Coronary artery (tissue), 2 donors: ENCODE measurements around the gene WAC.
"Not testable (repeated sequence)": the region's sequence is repeated elsewhere in the genome, so short reads cannot be mapped to it uniquely, and the experiment has no call there.

Experiments
- DNase-seq: peaks from one replicate; pipeline ENCODE4 v3.0.0-alpha.2; 2017; ENCODE audit warnings: low spot score
- H3K27ac ChIP-seq, 2 donors: fragments of 200-600 bp; sonication (generic); one replicate each; pipeline ENCODE4 v1.5.1; 2016 to 2019
- H3K4me3 ChIP-seq: fragments of 200-600 bp; sonication (generic); 2 replicates; pipeline ENCODE4 v1.5.1; 2016; ENCODE audit warnings: mild to moderate bottlenecking, moderate library complexity
- TF ChIP-seq, protein P1 (sequence below): fragments of 200-600 bp; sonication (generic); IDR thresholded peaks from one replicate; pipeline ENCODE4 v1.5.1; 2019; ENCODE audit warnings: antibody characterized with exemption

Gene WAC

DNA sequence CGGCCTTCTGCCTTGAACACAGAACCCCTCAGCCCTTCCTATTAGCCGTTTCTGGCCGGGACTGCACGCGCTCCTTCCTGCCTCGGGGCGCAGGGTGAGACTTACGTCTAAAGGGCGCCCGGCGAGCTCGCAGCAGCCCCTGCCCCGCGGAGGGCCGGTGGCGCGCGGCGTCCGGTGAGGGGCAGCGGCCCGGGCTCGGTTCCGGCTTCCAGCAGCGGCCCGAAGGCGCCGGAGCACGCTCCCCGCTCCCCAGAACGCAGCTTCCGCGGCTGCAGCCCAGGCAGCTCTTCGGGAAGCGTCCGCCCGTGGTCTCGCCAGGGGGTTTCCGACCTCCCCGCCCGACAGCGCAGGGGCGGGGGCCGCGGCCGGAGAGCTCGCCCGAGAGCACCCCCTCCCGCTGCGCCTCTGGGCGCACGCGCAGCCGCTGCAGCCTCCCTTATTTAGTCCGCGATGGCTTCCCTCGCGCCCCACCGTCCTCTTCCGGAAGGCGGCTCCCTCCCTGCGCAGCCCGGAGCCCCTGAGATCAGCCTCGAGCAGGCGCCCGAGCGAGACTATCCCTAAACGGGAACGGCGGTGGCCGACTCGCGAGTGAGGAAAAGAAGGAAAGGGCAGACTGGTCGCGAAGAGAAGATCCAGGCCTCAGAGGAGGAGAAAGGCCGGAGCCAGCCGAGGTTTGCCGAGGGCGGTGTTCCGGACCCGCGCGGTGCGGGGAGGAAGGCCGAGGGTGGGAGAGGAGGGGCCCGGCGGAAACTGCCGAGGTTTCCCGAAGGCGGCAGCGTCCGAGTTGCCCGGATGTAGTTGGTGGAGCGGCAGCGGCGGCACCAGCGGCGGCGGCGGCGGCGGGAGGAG, at the start of gene WAC:
Gene WAC, plus strand, starts transcription at position 782 of the 849 bp plus-strand sequence. CDS start 462 bp downstream, outside the sequence.
- peak within 1 kb of the TSS; percentile 94 for H3K4me3 ChIP-seq
- peak within 1 kb of the TSS; percentile 98 to 99 for H3K27ac ChIP-seq
- peak; percentile 96 for DNase-seq
- TF ChIP-seq, protein P1, sequence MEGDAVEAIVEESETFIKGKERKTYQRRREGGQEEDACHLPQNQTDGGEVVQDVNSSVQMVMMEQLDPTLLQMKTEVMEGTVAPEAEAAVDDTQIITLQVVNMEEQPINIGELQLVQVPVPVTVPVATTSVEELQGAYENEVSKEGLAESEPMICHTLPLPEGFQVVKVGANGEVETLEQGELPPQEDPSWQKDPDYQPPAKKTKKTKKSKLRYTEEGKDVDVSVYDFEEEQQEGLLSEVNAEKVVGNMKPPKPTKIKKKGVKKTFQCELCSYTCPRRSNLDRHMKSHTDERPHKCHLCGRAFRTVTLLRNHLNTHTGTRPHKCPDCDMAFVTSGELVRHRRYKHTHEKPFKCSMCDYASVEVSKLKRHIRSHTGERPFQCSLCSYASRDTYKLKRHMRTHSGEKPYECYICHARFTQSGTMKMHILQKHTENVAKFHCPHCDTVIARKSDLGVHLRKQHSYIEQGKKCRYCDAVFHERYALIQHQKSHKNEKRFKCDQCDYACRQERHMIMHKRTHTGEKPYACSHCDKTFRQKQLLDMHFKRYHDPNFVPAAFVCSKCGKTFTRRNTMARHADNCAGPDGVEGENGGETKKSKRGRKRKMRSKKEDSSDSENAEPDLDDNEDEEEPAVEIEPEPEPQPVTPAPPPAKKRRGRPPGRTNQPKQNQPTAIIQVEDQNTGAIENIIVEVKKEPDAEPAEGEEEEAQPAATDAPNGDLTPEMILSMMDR, result no peak

GRCh38 chr10:28489206-28489605, 43.7 kb upstream of the WAC start:
- H3K4me3 ChIP-seq, result no peak overlapping the region
- no peak overlapping the region for H3K27ac ChIP-seq
- no peak for DNase-seq
- TF ChIP-seq, protein P1, result no peak

- DNase-seq, H3K4me3 ChIP-seq, H3K27ac ChIP-seq: not testable (repeated sequence)
Observed at GRCh38 chr10:28490256-28490865, 42.6 kb upstream of the WAC start.

GRCh38 chr10:28492116-28492920, 40.6 kb upstream of the WAC start:
- H3K27ac ChIP-seq, result peak overlapping the region in 1 of 2 donors; percentile 45
- no peak overlapping the region for H3K4me3 ChIP-seq
- no peak for DNase-seq
- TF ChIP-seq, protein P1, result no peak

DNA sequence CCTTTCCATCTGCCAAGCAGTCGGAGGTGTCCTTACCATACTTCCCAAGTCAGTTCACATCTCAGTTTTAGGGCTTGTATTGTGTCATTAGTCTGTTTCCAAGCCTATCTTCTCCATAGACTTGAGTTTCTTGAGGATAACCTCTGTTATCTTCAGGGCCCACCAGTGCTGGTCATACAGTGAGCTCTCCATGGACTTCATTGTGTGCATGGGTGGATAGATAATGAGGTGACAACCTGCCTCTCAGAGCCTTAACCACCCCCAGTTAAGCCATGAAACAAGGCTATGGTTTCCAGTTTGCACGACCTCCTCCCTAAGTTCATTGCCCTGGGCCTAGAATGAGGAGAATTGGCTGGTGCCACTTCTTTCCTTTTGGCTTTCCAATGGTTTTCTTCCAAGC, 38.5 kb upstream of the WAC start:
- TF ChIP-seq, protein P1, result no peak
- H3K27ac ChIP-seq, result no peak overlapping the region
- DNase-seq, result no peak

DNA sequence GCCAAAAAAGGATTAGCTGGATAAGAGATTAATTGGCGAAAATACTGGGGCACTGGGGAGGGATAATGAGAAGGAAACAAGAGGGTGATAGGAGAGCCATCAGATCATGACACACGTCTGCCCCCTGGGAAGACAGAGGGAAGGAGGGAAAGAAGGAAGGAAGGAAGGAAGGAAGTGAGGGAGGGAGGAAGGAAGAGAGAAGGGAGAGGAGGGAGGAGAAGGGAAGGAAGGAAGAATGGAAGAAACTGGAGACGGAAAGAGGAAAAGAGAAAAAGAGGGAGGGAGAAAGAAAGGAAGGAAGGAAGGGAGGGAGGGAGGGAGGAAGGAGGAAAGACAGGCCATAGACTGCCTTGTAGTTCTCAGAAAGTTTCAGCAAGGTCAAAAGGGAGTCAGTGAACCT, 37.8 kb upstream of the WAC start:
- Histone ChIP-seq H3K4me3 (no peak overlapping the region), H3K27ac (no peak overlapping the region)
- no peak for DNase-seq
- TF ChIP-seq, protein P1, result no peak

More for the DNA sequence above, 38.5 kb upstream of the WAC start:
- H3K4me3 ChIP-seq, result no peak overlapping the region

GRCh38 chr10:28496017-28496416, 36.9 kb upstream of the WAC start:
- DNase-seq, result no peak
- Histone ChIP-seq H3K27ac (no peak overlapping the region), H3K4me3 (no peak overlapping the region)
- TF ChIP-seq, protein P1, result no peak
